Measurements from ENCODE around the gene RPS4Y2.

Gene RPS4Y2

GRCh38 chrY:20755808-20756207 lies at the start of gene RPS4Y2:
TSS of gene RPS4Y2 (plus strand) at chrY:20756108. CDS start at chrY:20756164, 56 bp downstream.
- no peak for DNase-seq (ENCODE audit: low read depth)
- H3K4me3 ChIP-seq (ENCODE audit: low read depth, low read length): no peak within 1 kb of the TSS

GRCh38 chrY:20714391-20714790 lies 41.5 kb upstream of the RPS4Y2 start:
- no peak for DNase-seq (ENCODE audit: low read depth)

GRCh38 chrY:20726184-20726907 lies 29.6 kb upstream of the RPS4Y2 start:
- DNase-seq (ENCODE audit: low read depth): no peak
- H3K4me3 ChIP-seq (ENCODE audit: low read depth, low read length): no peak overlapping the region

More at GRCh38 chrY:20714391-20714790, 41.5 kb upstream of the RPS4Y2 start:
- H3K4me3 ChIP-seq (ENCODE audit: low read depth, low read length): no peak overlapping the region

- H3K4me3 ChIP-seq (ENCODE audit: low read depth, low read length): no peak overlapping the region
- DNase-seq (ENCODE audit: low read depth): no peak
Observed at GRCh38 chrY:20735200-20735599, 20.7 kb upstream of the RPS4Y2 start.

GRCh38 chrY:20739806-20740205 lies 16.1 kb upstream of the RPS4Y2 start:
- no peak for DNase-seq (ENCODE audit: low read depth)
- H3K4me3 ChIP-seq (ENCODE audit: low read depth, low read length): no peak overlapping the region

- no peak for DNase-seq (ENCODE audit: low read depth)
- H3K4me3 ChIP-seq (ENCODE audit: low read depth, low read length): no peak overlapping the region
Observed at GRCh38 chrY:20740609-20741008, 15.3 kb upstream of the RPS4Y2 start.

DNA sequence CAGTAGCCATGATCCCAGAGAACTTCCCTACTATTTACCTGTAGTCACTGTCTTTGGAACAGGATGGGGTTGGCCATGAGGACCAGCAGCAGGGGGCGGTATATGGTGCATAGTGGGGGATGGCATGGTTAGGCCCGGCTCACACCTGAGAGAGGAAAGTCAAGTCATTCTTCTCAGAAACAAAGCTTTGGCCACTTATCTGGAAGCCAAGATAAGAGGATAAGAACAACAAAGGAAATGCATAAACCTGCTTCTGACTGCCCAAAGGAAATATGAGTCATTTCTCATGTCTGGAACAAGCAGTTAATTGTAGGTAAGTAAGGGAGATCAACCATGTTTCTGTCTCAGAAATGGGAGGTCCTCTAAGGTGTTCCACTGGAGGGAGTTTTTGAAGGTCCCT lies 10.8 kb upstream of the RPS4Y2 start:
- H3K4me3 ChIP-seq (ENCODE audit: low read depth, low read length): no peak overlapping the region
- no peak for DNase-seq (ENCODE audit: low read depth)

DNA sequence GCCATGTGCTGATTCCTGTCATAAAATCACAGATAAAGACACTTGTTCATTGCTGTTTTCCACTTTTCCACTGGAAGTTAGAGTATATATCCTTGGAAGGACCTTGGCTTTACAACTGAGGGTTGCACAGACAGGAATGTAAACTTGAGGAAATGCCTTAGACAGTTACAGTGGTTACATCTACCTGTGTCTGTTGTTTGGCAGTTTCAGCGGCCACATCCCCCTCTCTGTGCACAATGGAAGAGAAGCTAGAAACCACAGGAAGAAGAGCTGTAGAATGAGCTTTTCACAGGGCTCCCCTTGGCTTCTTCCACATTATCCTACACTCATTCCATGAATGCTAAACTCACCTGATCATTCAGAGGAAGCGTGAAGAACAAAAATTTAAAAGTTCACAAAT lies 9.0 kb upstream of the RPS4Y2 start:
- H3K4me3 ChIP-seq (ENCODE audit: low read depth, low read length): no peak overlapping the region
- DNase-seq (ENCODE audit: low read depth): no peak

DNA sequence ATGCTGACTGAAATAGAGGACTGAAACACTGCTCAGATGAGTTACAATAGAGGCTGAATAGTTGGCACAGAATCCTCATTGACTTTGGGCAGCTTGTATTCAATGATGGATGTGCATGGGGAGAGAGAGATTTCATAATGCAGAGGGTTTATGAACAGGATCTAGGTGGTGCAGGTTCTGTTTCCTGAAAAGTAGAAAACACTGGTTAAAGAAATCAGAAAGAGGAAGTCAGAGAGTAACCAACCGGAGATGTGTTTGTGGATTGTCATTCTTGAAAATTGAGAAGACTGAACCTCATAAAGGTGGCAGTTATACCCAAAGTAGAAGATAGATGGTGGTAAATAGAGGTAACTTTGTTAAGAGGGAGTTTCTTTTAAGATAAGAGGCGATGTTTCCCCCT lies 8.0 kb downstream of the RPS4Y2 start:
- no peak overlapping the region for H3K4me3 ChIP-seq (ENCODE audit: low read depth, low read length)
- DNase-seq (ENCODE audit: low read depth): no peak

DNA sequence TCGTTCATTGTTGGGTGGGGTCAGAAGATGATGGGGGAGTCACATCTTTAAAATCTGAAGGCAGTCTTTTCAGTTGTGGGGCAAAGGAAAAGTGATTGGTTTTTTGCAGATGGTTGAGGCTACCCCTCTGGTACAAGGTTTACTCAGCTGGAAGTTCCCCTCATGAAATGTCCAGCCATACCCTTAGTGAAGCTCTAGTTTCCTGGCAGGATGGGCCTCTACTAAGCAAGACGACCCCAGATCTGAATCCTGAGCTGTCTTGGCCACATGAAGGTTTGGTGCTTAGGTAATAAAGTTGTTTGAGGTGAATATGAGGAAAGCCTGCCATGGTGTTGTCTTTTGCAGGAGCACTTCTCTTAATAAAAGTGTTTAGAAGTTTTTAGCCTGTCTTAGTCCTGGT lies 9.2 kb downstream of the RPS4Y2 start:
- H3K4me3 ChIP-seq (ENCODE audit: low read depth, low read length): no peak overlapping the region
- DNase-seq (ENCODE audit: low read depth): no peak

- no peak overlapping the region for H3K4me3 ChIP-seq (ENCODE audit: low read depth, low read length)
- DNase-seq (ENCODE audit: low read depth): no peak
Observed at GRCh38 chrY:20770755-20771154, 14.8 kb downstream of the RPS4Y2 start.

DNA sequence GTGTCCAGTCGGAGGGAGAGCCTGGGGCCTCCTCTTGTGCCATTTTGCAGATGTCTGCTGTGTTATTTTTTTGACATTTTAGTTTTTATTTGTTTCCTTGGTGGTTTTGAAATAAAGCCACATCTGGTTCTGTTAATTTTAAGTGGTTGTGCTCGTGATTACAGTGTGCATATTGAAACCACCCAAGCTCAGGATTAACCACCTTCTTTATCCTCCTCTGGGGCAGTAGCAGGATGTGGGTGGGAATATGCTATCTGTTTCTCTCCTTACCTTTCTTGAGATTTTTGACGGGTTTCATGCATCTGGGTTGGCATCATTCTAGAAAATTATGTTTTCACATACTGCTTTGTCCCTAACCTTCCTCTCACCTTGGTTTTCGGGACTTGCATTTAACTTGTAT lies 20.2 kb downstream of the RPS4Y2 start:
- no peak overlapping the region for H3K4me3 ChIP-seq (ENCODE audit: low read depth, low read length)
- no peak for DNase-seq (ENCODE audit: low read depth)

DNA sequence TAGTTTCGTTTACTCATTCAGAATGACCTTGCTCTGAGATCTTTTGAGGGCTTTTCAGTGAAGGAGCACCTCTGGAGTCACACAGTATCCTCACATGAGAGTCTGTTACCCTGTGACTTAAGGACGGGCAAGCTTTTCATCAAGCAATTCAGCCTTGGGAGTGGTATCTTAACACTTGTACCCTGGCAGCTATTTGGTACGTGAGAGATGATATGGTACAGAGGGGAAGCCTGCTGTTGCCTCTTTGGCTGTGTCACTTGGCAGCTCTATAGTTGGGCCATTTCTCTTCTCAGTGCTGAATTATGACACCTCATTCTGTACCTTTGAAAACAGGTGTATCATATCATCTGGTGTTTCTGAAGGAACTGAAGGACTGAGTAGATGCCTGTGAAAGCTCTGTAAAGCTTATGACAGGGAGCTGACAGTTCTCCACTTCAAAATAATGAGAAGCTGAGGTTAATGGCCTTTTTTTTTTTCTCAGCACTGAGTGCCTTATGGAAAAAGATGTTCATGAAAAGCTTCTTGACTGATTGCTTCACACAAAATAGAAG lies 24.3 kb downstream of the RPS4Y2 start:
- no peak for DNase-seq (ENCODE audit: low read depth)
- no peak overlapping the region for H3K4me3 ChIP-seq (ENCODE audit: low read depth, low read length)

GRCh38 chrY:20780776-20781175 lies 24.9 kb downstream of the RPS4Y2 start:
- no peak for DNase-seq (ENCODE audit: low read depth)
- H3K4me3 ChIP-seq (ENCODE audit: low read depth, low read length): no peak overlapping the region

DNA sequence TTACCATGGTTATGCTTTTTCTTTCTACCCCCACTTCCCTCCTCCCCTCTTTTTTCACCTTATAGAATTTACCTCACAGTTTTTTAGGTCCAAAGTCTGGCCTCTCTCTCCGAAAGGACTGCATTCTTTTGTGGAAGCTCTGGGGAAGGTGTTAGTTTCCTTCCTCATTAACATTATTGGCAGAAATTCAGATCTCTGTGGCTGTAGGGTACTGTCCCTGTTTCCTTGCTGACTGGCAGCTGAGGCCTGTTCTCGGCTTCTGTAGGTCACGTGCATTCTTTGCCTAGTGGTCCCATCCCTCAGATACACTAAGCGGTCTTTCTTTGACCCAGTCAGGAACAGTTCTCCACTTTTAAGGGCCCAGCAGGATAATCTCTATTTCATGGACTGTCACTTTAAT lies 25.5 kb downstream of the RPS4Y2 start:
- no peak for DNase-seq (ENCODE audit: low read depth)
- H3K4me3 ChIP-seq (ENCODE audit: low read depth, low read length): no peak overlapping the region

- DNase-seq (ENCODE audit: low read depth): no peak
- H3K4me3 ChIP-seq (ENCODE audit: low read depth, low read length): no peak overlapping the region
Observed at GRCh38 chrY:20784965-20785364, 29.1 kb downstream of the RPS4Y2 start.

DNA sequence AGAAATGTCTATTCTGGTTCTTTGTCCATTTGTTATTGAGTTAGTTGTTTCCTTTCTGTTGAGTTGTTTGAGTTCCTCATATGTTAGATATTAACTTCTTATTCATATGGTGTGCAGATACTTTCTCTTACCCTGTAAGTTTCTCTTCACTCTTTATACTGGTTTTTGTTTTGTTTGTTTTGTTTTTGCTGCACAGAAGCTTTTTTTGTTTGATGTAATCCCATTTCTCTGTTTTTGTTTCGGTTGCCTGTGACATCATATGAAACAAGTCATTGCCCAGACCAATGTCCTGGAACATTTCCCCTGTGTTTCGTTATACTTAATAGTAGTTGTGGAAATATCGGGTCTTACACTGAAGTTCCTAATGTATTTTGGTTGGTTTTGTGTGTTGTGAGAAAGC lies 31.2 kb downstream of the RPS4Y2 start:
- no peak overlapping the region for H3K4me3 ChIP-seq (ENCODE audit: low read depth, low read length)
- DNase-seq (ENCODE audit: low read depth): no peak

- no peak for DNase-seq (ENCODE audit: low read depth)
- no peak overlapping the region for H3K4me3 ChIP-seq (ENCODE audit: low read depth, low read length)
Observed at GRCh38 chrY:20798351-20799049, 42.6 kb downstream of the RPS4Y2 start.

- DNase-seq (ENCODE audit: low read depth): no peak
- no peak overlapping the region for H3K4me3 ChIP-seq (ENCODE audit: low read depth, low read length)
Observed at GRCh38 chrY:20802659-20803058, 46.8 kb downstream of the RPS4Y2 start.

GRCh38 chrY:20806243-20806642 lies 50.3 kb downstream of the RPS4Y2 start:
- DNase-seq (ENCODE audit: low read depth): no peak

DNA sequence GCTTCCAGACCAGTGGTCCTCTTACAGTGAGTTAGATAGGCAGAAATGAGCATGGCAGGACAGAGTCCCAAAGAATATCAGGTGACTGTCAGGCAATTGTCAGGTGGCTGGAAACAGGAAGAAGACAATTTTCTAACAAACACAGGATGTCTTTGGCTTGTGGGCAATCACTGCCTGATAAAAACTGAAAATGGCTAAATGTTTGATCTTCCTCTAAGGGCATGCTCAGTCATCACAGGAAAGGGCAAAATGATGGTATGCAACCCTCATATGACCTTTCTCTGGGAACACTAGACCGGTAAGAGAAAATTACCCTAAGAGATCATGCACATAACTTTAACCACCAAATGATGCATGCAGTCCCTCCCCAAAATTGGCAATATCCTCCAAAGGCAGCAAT lies 57.6 kb downstream of the RPS4Y2 start:
- no peak for DNase-seq (ENCODE audit: low read depth)
- no peak overlapping the region for H3K4me3 ChIP-seq (ENCODE audit: low read depth, low read length)

More at GRCh38 chrY:20806243-20806642, 50.3 kb downstream of the RPS4Y2 start:
- no peak overlapping the region for H3K4me3 ChIP-seq (ENCODE audit: low read depth, low read length)
